ENCODE measurements around the gene MT1M.
A peak's percentile ranks its signal among the peaks of the same experiment; 100 is the strongest.
"Not testable (repeated sequence)": the region's sequence is repeated elsewhere in the genome, so short reads cannot be mapped to it uniquely, and the experiment has no call there.

The MT1M gene

DNA sequence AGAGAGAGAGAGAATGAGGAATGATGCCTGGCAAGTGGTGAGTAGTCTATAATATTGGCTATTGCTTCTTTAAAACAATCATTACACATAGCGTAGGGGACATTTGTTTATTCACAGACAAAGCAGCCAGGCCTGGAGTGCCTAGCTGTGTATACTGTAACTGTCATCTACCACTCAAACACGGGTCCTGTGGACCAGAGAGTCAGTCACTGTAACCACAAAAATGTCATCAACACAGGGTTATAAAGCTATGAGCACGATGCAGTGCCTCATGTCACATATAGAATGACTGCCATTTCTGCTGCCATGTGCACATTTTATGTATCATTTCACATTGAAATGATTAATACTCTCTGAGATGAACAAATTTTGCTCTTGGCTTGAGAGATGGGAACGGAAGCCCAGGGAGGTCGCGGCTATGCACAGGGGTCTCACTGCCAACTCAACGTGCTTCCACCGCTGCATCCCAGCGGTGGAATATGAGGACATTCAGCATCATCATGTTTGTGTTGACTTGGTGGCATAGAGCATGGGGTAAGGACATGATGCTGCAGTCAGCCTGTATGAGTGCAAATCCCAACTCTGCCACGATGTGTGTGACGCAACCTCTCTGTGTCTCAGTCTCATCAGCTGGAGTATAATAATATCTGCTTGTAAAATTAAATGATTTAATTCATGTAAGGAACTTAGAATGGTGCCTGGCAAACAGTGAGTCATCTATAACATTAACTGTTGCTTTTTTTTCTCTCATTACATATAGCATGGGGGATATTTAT lies 40.5 kb downstream of the MT1M start:
- H3K4me2 ChIP-seq (ENCODE audit: low read length): no peak overlapping the region
- H3K27me3 ChIP-seq (ENCODE audit: insufficient read depth, low read length): peaks cover 4% of the 10 kb centered on the region; the same call in 1 of the 2 replicates

DNA sequence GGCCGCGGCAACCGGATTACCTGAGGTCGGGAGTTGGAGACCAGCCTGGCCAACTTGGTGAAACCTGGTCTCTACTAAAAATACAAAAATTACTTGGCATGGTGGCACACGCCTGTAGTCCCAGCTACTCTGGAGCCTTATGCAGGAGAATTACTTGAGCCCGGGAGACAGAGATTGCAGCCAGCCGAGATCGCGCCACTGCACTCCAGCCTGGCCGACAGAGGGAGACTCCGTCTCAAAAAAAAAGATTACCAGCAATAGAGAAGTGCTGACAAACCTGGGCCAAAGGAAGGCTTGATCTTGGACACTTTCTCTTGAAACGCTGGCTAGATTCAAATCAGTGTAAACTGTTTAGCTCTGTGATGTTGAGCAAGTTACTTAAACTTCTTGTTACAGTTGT lies 41.5 kb downstream of the MT1M start:
- H3K36me3 ChIP-seq (ENCODE audit: insufficient read depth, low read length): no peaks in the 10 kb centered on the region
- no peaks in the 10 kb centered on the region for H3K79me2 ChIP-seq (ENCODE audit: insufficient read depth, low read length)
- H3K9me3 ChIP-seq (ENCODE audit: low read length): no peaks in the 10 kb centered on the region
- no peaks in the 10 kb centered on the region for H4K20me1 ChIP-seq (ENCODE audit: insufficient read depth, low read length)
- H3K9ac ChIP-seq (ENCODE audit: low read length): no peak overlapping the region
- H3K4me1 ChIP-seq (ENCODE audit: insufficient read depth, low read length, severe bottlenecking): no peaks in the 10 kb centered on the region
- TF ChIP-seq, protein P1, sequence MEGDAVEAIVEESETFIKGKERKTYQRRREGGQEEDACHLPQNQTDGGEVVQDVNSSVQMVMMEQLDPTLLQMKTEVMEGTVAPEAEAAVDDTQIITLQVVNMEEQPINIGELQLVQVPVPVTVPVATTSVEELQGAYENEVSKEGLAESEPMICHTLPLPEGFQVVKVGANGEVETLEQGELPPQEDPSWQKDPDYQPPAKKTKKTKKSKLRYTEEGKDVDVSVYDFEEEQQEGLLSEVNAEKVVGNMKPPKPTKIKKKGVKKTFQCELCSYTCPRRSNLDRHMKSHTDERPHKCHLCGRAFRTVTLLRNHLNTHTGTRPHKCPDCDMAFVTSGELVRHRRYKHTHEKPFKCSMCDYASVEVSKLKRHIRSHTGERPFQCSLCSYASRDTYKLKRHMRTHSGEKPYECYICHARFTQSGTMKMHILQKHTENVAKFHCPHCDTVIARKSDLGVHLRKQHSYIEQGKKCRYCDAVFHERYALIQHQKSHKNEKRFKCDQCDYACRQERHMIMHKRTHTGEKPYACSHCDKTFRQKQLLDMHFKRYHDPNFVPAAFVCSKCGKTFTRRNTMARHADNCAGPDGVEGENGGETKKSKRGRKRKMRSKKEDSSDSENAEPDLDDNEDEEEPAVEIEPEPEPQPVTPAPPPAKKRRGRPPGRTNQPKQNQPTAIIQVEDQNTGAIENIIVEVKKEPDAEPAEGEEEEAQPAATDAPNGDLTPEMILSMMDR (IDR thresholded peaks at IDR 0.05; ENCODE audit: low read length): peak; percentile 67
- no peak for TF ChIP-seq EZH2 (IDR thresholded peaks at IDR 0.05; ENCODE audit: borderline replicate concordance, low read length)
- no peak overlapping the region for H3K4me2 ChIP-seq (ENCODE audit: low read length)
- no peak overlapping the region for H3K27ac ChIP-seq (ENCODE audit: low read depth, low read length, poor library complexity, severe bottlenecking)
- no peaks in the 10 kb centered on the region for H3K9me2 ChIP-seq (ENCODE audit: low read depth, low read length)
- peaks cover 4% of the 10 kb centered on the region; the same call in 1 of the 2 replicates for H3K27me3 ChIP-seq (ENCODE audit: insufficient read depth, low read length)
- H2AFZ ChIP-seq (ENCODE audit: low read length): no peak overlapping the region
- H3K4me3 ChIP-seq (ENCODE audit: low read depth, low read length, poor library complexity, severe bottlenecking): no peak overlapping the region
- H3F3A ChIP-seq (ENCODE audit: insufficient read depth, low read length): no peaks in the 10 kb centered on the region

More for the DNA sequence above, 40.5 kb downstream of the MT1M start:
- Histone ChIP-seq H2AFZ (ENCODE audit: low read length) (no peak overlapping the region), H3K4me1 (ENCODE audit: insufficient read depth, low read length, severe bottlenecking) (no peaks in the 10 kb centered on the region), H3K9ac (ENCODE audit: low read length) (no peak overlapping the region), H3K79me2 (ENCODE audit: insufficient read depth, low read length) (no peaks in the 10 kb centered on the region), H3K9me2 (ENCODE audit: low read depth, low read length) (no peaks in the 10 kb centered on the region), H3F3A (ENCODE audit: insufficient read depth, low read length) (no peaks in the 10 kb centered on the region), H3K27ac (ENCODE audit: low read depth, low read length, poor library complexity, severe bottlenecking) (no peak overlapping the region), H3K4me3 (ENCODE audit: low read depth, low read length, poor library complexity, severe bottlenecking) (no peak overlapping the region), H4K20me1 (ENCODE audit: insufficient read depth, low read length) (no peaks in the 10 kb centered on the region), H3K9me3 (ENCODE audit: low read length) (no peaks in the 10 kb centered on the region), H3K36me3 (ENCODE audit: insufficient read depth, low read length) (no peaks in the 10 kb centered on the region)
- TF ChIP-seq, protein P1 (IDR thresholded peaks at IDR 0.05; ENCODE audit: low read length): no peak
- no peak for TF ChIP-seq EZH2 (IDR thresholded peaks at IDR 0.05; ENCODE audit: borderline replicate concordance, low read length)

DNA sequence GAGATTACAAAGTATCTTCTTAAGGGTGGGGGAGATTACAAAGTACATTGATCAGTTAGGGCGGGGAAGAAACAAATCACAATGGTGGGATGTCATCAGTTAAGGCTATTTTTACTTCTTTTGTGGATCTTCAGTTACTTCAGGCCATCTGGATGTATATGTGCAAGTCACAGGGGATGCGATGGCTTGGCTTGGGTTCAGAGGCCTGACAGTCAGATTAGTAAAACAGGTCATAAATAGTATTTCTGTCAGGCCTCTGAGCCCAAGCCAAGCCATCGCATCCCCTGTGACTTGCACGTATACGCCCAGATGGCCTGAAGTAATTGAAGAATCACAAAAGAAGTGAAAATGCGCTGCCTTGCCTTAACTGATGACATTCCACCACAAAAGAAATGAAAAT lies 42.1 kb downstream of the MT1M start:
- not testable (repeated sequence) for H3K27ac ChIP-seq (ENCODE audit: low read depth, low read length, poor library complexity, severe bottlenecking); H3K4me2 ChIP-seq (ENCODE audit: low read length); H3K27me3 ChIP-seq (ENCODE audit: insufficient read depth, low read length); H3F3A ChIP-seq (ENCODE audit: insufficient read depth, low read length); H3K9me3 ChIP-seq (ENCODE audit: low read length); H3K79me2 ChIP-seq (ENCODE audit: insufficient read depth, low read length); H2AFZ ChIP-seq (ENCODE audit: low read length); H3K4me3 ChIP-seq (ENCODE audit: low read depth, low read length, poor library complexity, severe bottlenecking); H3K9me2 ChIP-seq (ENCODE audit: low read depth, low read length); H3K36me3 ChIP-seq (ENCODE audit: insufficient read depth, low read length); H3K4me1 ChIP-seq (ENCODE audit: insufficient read depth, low read length, severe bottlenecking); H4K20me1 ChIP-seq (ENCODE audit: insufficient read depth, low read length); H3K9ac ChIP-seq (ENCODE audit: low read length)
